Activated CD4-positive, alpha-beta T cell treated with anti-CD3 and anti-CD28 coated beads, Interleukin-2, amount 50 U/mL, for 4 hours (primary cell): ENCODE measurements around the gene EHD4.

Experiments
- DNase-seq, 2 experiments: peaks; one replicate each; pipeline ENCODE4 v3.0.0-alpha.2; 2020

Gene EHD4

GRCh38 chr15:41955100-41955499, 17.3 kb downstream of the EHD4 start:
- no peak for DNase-seq

- DNase-seq: no peak
Measured at GRCh38 chr15:41954036-41954435, 18.3 kb downstream of the EHD4 start.

- no peak for DNase-seq
Measured at GRCh38 chr15:41952013-41952563, 20.3 kb downstream of the EHD4 start.

- DNase-seq: no peak
Measured at GRCh38 chr15:41951571-41951970, 20.8 kb downstream of the EHD4 start.

- DNase-seq: no peak
Measured at GRCh38 chr15:41950489-41950888, 21.9 kb downstream of the EHD4 start.

- no peak for DNase-seq
Measured at GRCh38 chr15:41950127-41950483, 22.3 kb downstream of the EHD4 start.

GRCh38 chr15:41949401-41950126, 22.8 kb downstream of the EHD4 start:
- DNase-seq: no peak

- no peak for DNase-seq
Measured at GRCh38 chr15:41948490-41948889, 23.9 kb downstream of the EHD4 start.

GRCh38 chr15:41946970-41947369, 25.4 kb downstream of the EHD4 start:
- no peak for DNase-seq

GRCh38 chr15:41945731-41946130, 26.6 kb downstream of the EHD4 start:
- no peak for DNase-seq

GRCh38 chr15:41945221-41945620, 27.1 kb downstream of the EHD4 start:
- no peak for DNase-seq

- no peak for DNase-seq
Measured at GRCh38 chr15:41944313-41944940, 27.9 kb downstream of the EHD4 start.

GRCh38 chr15:41943543-41944312, 28.6 kb downstream of the EHD4 start:
- DNase-seq: no peak

- no peak for DNase-seq
Measured at GRCh38 chr15:41942886-41943285, 29.5 kb downstream of the EHD4 start.

GRCh38 chr15:41941644-41942415, 30.5 kb downstream of the EHD4 start:
- DNase-seq: no peak

- peak; percentile 31 to 37 for DNase-seq
Measured at GRCh38 chr15:41940441-41940857, 31.9 kb downstream of the EHD4 start.

- DNase-seq: no peak
Measured at GRCh38 chr15:41939986-41940385, 32.4 kb downstream of the EHD4 start.

GRCh38 chr15:41937568-41937923, 34.8 kb downstream of the EHD4 start:
- no peak for DNase-seq

GRCh38 chr15:41936649-41937567, 35.4 kb downstream of the EHD4 start:
- peak; percentile 79 for DNase-seq

GRCh38 chr15:41936155-41936554, 36.2 kb downstream of the EHD4 start:
- no peak for DNase-seq

GRCh38 chr15:41935566-41936020, 36.8 kb downstream of the EHD4 start:
- DNase-seq: no peak

GRCh38 chr15:41934843-41935242, 37.5 kb downstream of the EHD4 start:
- peak; percentile 74 for DNase-seq
